Measurements from ENCODE around the gene SLC66A3.

- TF ChIP-seq SP1 (IDR thresholded peaks at IDR 0.05) (no peak), FOXK2 (IDR thresholded peaks at IDR 0.05) (no peak)
Measured at GRCh38 chr2:11157731-11158130, 2.5 kb downstream of the SLC66A3 start.
